GM18511 (cell line): Measurements from ENCODE around the gene TCEAL8.
"Not testable (repeated sequence)": the region's sequence is repeated elsewhere in the genome, so short reads cannot be mapped to it uniquely, and the experiment has no call there.

Source experiments
- ATAC-seq: cut with Tn5 transposase; IDR thresholded peaks from one replicate; pipeline ENCODE4 v1.9.1; 2021; ENCODE audit warnings: mild to moderate bottlenecking, moderate library complexity; ENCODE audit not compliant: unreplicated experiment

TCEAL8 gene, protein sequence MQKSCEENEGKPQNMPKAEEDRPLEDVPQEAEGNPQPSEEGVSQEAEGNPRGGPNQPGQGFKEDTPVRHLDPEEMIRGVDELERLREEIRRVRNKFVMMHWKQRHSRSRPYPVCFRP

GRCh38 chrX:103254921-103255493 is at the start of gene TCEAL8:
TCEAL8 (minus strand) TSS chrX:103255155; CDS start chrX:103253979, 1,176 bp downstream.
- peak; percentile 89 for ATAC-seq

- ATAC-seq = no peak
Observed at GRCh38 chrX:103304705-103305104, 49.8 kb upstream of the TCEAL8 start.

DNA sequence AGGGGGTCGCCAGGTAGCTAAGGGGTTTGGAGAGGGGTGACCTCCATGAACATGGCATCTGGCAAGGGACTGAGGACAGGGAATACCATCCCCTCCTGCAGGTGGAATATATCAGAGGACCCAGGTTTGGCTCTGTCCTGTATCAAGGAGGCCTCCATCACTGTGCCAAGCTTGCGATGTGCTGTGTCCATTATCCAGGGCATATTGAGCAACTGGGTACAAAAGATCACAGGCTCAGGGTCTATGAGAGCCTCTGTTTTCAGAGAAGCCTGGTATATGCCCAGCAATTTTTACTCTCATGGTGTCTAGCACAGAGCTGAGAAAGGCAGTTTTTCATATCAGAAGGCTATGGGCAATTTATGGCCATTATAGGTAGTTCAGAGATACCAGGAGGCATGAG is 38.2 kb upstream of the TCEAL8 start:
- no peak for ATAC-seq

- no peak for ATAC-seq
Observed at GRCh38 chrX:103279624-103280023, 24.7 kb upstream of the TCEAL8 start.

DNA sequence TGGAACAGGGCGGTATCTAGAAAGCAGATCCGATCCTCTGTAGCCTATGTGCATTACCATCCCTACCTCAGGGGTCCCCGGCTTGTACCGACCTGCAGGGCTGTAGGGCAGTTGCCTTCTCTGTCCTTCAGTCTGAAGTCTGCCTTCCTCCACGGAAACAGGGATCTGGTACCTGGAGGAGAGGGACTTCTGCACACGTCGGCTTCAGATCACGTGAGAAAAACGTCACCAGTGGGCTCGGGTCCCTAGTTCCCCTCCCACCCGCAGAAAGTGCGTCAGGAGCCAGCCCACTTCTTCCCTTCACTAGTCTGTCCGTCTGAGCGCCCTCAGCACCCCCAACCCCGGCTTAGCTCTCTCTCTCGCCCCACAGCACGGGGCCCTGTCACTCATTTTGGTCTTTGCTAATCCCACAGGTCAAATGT is 21.6 kb upstream of the TCEAL8 start, which contains the start of gene TCEAL5:
Gene TCEAL5, minus strand, starts transcription at position 170 of the 422 bp plus-strand sequence. CDS start 2,187 bp downstream, outside the sequence.
- ATAC-seq = no peak

- ATAC-seq = no peak
Observed at GRCh38 chrX:103275947-103276567, 21.1 kb upstream of the TCEAL8 start.

DNA sequence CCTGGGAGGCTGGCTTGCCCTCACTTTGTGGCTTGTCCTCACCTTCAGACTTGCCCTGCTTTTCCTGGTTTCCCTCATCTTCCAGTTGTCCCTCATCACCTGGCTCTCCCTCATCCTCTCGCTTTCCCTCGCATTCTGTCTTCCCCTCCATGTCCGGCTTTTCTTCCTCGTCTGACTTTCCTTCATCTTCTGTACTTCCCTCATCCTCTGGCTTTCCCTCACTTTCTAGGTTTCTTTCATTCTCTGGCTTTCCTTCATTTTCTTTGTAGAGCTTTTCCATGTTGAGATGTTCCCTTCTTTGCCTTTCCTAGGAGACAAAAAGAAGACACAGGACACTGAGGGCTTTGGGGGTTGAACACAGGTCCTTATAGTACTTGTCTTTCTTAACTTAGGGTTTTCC is 19.3 kb upstream of the TCEAL8 start:
- no peak for ATAC-seq

GRCh38 chrX:103258275-103258674 is 3.3 kb upstream of the TCEAL8 start:
- ATAC-seq = no peak

GRCh38 chrX:103256651-103257050 is 1.7 kb upstream of the TCEAL8 start:
- ATAC-seq = no peak

GRCh38 chrX:103254171-103254824 is 657 bp downstream of the TCEAL8 start:
- peak; percentile 80 for ATAC-seq

DNA sequence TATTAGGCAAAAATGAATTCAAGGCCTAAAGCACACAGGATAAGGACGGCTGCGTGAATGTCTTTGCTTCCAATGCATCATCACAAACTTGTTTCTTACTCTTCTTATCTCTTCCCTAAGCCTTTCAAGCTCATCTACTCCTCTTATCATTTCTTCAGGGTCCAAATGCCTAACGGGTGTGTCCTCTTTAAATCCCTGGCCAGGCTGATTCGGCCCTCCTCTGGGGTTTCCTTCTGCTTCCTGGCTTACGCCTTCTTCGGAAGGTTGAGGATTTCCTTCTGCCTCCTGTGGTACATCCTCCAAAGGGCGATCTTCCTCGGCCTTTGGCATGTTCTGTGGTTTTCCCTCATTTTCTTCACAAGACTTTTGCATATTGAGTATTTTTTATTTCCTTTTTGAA is 1.3 kb downstream of the TCEAL8 start:
- ATAC-seq = no peak

DNA sequence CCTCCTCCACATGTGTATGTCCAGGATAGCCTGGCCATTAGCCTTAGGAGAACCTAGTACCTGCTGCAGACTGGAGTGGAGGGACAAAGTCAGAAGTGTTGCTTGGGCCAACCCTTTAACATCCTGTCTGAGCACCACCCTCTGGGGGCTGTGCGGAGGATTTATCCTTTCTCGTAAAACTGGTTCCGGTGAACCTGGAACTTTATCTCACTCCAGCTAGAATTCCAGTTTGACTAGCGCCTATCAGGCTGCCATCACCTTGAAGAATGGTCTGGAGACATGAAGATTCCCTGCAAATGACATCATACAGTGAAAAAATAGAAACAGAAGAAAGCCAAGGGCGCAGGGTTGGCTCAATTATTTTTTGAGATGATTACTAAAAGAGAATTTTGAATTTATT is 4.0 kb downstream of the TCEAL8 start:
- no peak for ATAC-seq

GRCh38 chrX:103249805-103250204 is 5.2 kb downstream of the TCEAL8 start:
- ATAC-seq = no peak

DNA sequence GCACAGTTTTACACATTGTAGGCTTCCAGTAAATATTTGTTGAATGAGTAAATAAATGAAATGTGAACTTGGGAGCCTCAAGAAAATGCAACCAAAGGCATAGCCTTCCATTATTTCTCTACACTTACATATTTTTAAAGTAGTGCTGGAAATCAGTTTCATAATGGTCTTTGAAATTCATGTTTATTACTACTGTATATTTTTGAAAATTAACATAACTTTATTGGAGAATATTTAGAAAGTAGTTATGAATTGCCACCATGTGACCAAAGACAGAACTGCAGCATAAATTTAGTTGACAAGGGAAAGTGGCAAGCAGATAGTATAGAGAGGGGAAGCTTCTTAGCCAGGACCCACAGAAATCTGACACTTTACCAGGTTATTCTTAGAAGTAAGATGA is 6.4 kb downstream of the TCEAL8 start:
- ATAC-seq = peak; percentile 66

DNA sequence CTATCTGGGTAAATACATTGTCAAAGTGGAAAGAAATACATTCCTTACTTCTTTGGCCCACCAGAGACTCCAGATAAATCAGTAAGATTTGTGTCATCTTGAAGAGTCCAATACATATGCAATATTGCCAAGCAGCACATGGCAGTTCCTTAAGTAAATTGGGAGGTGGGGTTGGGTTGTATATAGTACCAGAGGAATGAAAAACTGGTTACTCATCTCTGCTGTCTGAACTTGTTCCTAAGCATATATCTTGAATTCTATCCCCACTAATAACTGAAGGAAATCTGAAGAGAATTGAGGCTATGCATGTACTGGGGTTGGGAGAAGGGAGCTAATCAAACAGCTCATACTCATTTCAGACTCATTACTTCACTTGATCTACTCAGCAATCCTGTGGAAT is 14.8 kb downstream of the TCEAL8 start:
- no peak for ATAC-seq

GRCh38 chrX:103236296-103236695 is 18.7 kb downstream of the TCEAL8 start:
- ATAC-seq = no peak

DNA sequence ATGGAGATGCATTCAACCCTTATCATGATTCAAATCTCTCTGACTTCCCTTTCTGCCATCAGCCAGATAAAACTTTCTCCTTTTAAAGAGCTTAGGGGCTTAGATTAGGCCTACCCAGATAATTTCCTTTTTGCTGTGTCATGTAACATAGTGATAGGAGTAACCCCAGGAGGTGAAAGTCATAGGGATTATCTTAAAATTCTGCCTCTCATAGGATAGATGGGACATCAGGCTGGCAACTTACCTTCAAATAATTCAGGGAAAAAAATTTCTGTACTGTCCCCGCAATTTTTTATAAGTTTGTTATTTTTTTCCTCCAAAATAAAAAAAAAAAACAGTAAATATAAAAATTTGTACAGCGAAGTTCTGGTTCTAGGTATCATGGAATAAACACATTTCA is 19.3 kb downstream of the TCEAL8 start:
- not testable (repeated sequence) for ATAC-seq

DNA sequence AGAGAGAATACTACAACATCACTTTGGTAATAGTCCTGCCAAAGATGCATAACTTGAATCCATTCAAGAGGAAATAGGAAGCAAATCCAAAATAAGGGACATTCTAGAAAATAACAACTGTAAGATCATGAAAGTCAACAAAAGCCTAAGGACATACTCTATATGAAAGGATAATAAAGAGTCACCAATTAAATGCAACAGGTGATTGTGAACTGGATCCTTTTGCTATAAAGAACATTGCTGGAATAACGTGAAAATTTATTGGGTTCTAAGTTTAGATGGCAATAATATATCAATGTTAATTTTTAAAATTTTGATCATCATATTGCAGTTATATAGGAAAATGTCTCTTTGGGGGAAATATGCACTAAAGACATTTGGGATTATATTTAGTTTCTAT is 20.1 kb downstream of the TCEAL8 start:
- no peak for ATAC-seq

DNA sequence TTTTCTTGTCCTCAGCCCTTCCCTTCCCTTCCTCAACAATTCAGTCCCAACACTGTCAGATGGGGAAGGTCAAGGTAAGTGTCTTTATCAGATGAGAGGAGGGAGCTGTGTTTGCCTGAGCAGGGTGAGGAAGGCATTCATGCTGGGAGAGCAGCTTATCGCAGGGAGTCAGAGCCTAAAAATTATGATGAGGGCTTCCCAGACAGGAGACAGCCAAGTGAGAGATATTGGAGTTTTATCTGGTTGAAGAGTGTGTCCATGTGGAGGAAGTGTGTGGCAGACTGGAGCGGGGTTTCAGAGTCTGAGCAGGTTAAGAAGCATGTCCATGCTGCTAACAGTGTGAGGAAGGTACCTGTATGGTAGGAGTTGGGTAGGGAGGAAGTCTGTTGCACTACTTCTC is 21.7 kb downstream of the TCEAL8 start:
- ATAC-seq = no peak

DNA sequence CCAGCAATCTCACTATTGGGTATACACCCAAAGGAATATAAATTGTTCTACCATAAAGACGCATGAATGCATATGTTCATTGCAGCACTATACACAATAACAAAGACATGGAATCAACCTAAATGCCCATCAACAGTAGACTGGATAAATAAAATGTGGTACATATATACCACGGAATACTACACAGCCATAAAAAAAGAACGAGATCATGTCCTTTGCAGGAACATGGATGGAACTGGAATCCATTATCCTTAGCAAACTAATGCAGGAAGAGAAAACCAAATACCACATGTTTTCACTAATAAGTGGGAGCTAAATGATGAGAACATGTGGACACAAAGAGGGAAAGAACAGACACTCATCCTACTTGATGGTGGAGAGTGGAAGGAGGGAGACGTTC is 29.0 kb downstream of the TCEAL8 start:
- not testable (repeated sequence) for ATAC-seq

- ATAC-seq = no peak
Observed at GRCh38 chrX:103220511-103221323, 34.2 kb downstream of the TCEAL8 start.
